DOHH2 (cell line): ENCODE measurements around the gene OR7G1.

Experiments used
- H3F3A ChIP-seq: fragments of 200-600 bp; sonication (generic), shearing (Covaris generic); 2 replicates; pipeline ENCODE4 v1.6.0; 2016; ENCODE audit warnings: antibody characterized with exemption, mild to moderate bottlenecking; ENCODE audit not compliant: control insufficient read depth, insufficient read depth
- H3K27ac ChIP-seq: fragments of 200-600 bp; sonication (generic); 2 replicates; pipeline ENCODE4 v1.5.1; 2014; ENCODE audit warnings: low read depth, mild to moderate bottlenecking, low read length, moderate library complexity
- H3K27me3 ChIP-seq: fragments of 200-600 bp; sonication (generic); 2 replicates; pipeline ENCODE4 v1.6.1; 2014; ENCODE audit warnings: mild to moderate bottlenecking, low read length, mixed read lengths; ENCODE audit not compliant: control insufficient read depth
- H3K36me3 ChIP-seq: fragments of 200-600 bp; sonication (generic); 2 replicates; pipeline ENCODE4 v1.6.1; 2014; ENCODE audit warnings: mild to moderate bottlenecking, low read length, moderate library complexity, mixed read lengths; ENCODE audit not compliant: control insufficient read depth
- H3K4me1 ChIP-seq: fragments of 200-600 bp; sonication (generic); 2 replicates; pipeline ENCODE4 v1.6.1; 2014; ENCODE audit warnings: mild to moderate bottlenecking, low read length, mixed read lengths; ENCODE audit not compliant: control insufficient read depth
- H3K4me2 ChIP-seq: fragments of 200-600 bp; sonication (generic); 2 replicates; pipeline ENCODE4 v1.6.0; 2014; ENCODE audit warnings: mild to moderate bottlenecking, low read length, moderate library complexity
- H3K4me3 ChIP-seq: fragments of 200-600 bp; sonication (generic); 2 replicates; pipeline ENCODE4 v1.5.1; 2014; ENCODE audit warnings: mild to moderate bottlenecking, low read length, mixed read lengths
- H3K79me2 ChIP-seq: fragments of 200-600 bp; sonication (generic); 2 replicates; pipeline ENCODE4 v1.6.1; 2014; ENCODE audit warnings: mild to moderate bottlenecking, low read length, mixed read lengths; ENCODE audit not compliant: control insufficient read depth
- H3K9me2 ChIP-seq: fragments of 200-600 bp; sonication (generic); replicated peaks from 2 replicates; pipeline ENCODE4 v1.6.1; 2014; ENCODE audit warnings: mild to moderate bottlenecking, low read length, mixed read lengths; ENCODE audit not compliant: control insufficient read depth
- H3K9me3 ChIP-seq: fragments of 200-600 bp; sonication (generic); 2 replicates; pipeline ENCODE4 v1.6.1; 2014; ENCODE audit warnings: antibody characterized with exemption, low read length, mixed read lengths; ENCODE audit not compliant: control insufficient read depth, insufficient read depth
- H4K20me1 ChIP-seq: fragments of 200-600 bp; sonication (generic); 2 replicates; pipeline ENCODE4 v1.6.0; 2014; ENCODE audit warnings: low read depth, mild to moderate bottlenecking, antibody characterized with exemption, low read length, moderate library complexity; ENCODE audit not compliant: control insufficient read depth, insufficient read depth
- CTCF ChIP-seq: fragments of 200-600 bp; sonication (generic); IDR thresholded peaks from one replicate; pipeline ENCODE4 v1.5.1; 2014; ENCODE audit warnings: antibody characterized with exemption, mild to moderate bottlenecking, low read depth, low read length; ENCODE audit not compliant: poor library complexity, severe bottlenecking
- EZH2phosphoT487 ChIP-seq: fragments of 200-600 bp; sonication (generic); IDR thresholded peaks from 2 replicates; pipeline ENCODE4 v1.6.1; 2017; ENCODE audit warnings: borderline replicate concordance, mild to moderate bottlenecking, antibody characterized with exemption, low read length, moderate library complexity, mixed read lengths

Gene OR7G1

DNA sequence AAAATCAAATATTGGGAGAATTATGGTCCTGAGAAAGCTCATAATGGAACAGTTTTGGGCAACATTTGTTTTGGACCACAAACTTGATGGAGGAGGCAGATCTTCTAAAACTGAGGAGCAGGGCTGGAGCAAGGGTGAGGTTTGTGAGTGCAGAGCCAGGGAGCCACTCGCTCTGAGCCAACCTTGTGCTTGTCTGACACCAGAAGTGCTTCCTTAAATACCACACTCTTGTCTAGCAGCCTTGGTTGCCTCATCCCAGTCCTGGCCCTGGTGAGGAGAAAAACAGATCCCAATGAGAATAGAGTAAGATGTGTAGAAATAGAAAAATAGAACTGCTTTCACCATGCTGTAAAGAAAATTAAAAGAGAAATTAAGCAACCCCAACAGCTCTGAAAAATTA lies 31.3 kb upstream of the OR7G1 start:
- Histone ChIP-seq H3K36me3 (peaks cover 90% of the 10 kb centered on the region), H3K4me2 (no peak overlapping the region), H4K20me1 (no peaks in the 10 kb centered on the region), H3K27ac (no peak overlapping the region), H3F3A (no peaks in the 10 kb centered on the region), H3K4me3 (no peak overlapping the region), H3K9me2 (no peaks in the 10 kb centered on the region), H3K4me1 (peaks cover 5% of the 10 kb centered on the region; the same call in 1 of the 2 replicates), H3K9me3 (peaks cover 56% of the 10 kb centered on the region), H3K27me3 (no peaks in the 10 kb centered on the region), H3K79me2 (peaks cover 100% of the 10 kb centered on the region)
- no peak for TF ChIP-seq CTCF
- TF ChIP-seq EZH2phosphoT487: no peak

GRCh38 chr19:9144920-9145319 lies 29.4 kb upstream of the OR7G1 start:
- Histone ChIP-seq H3F3A (no peaks in the 10 kb centered on the region), H3K9me3 (peaks cover 49% of the 10 kb centered on the region), H3K27ac (no peak overlapping the region), H3K4me1 (peaks cover 15% of the 10 kb centered on the region), H3K36me3 (peaks cover 83% of the 10 kb centered on the region), H3K4me3 (no peak overlapping the region), H3K9me2 (no peaks in the 10 kb centered on the region), H3K27me3 (no peaks in the 10 kb centered on the region), H3K4me2 (no peak overlapping the region), H3K79me2 (peaks cover 98% of the 10 kb centered on the region), H4K20me1 (no peaks in the 10 kb centered on the region)
- TF ChIP-seq CTCF (no peak), EZH2phosphoT487 (no peak)

DNA sequence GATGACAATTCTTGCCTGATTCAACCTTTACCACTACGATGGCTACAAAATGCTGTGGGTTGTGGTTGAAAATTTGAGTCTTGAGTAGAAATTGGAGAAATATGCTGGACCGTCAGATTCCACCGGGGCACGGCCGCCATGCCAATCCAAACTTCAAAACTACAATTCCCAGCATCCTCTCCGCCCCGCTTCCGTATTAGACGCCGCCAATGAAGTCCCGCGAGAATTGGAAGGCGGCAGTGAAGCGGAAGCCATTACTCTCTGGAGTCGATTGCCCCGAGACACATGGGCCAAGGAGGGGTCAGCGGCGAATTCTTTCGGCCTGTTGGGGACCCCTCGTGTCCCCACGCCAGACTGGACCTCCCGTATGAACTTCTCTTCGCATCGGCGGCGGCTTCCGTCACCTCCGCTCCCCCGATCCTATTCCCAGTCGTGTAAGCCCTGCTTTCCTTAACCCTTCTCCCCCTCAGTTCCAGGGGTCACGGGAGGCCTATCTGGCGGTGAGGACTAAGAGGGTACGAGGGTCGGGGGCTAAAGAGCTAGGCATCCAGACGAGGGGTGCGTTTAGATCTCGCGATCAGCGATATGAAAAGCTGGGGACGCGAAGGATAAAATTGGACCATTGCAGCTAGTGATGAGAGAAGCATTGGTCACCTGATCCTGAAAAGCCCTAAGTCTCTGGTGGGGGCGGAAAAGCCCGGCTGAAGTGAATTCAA lies 24.8 kb upstream of the OR7G1 start, which contains the start of gene ZNF317:
Gene ZNF317, plus strand, starts transcription at position 239 of the 716 bp plus-strand sequence. CDS start 15,620 bp downstream, outside the sequence.
- peak within 1 kb of the TSS; percentile 91 for H3K4me2 ChIP-seq
- peak within 1 kb of the TSS; percentile 99 for H3K4me3 ChIP-seq
- H4K20me1 ChIP-seq: no peaks in the 10 kb centered on the region
- H3F3A ChIP-seq: no peaks in the 10 kb centered on the region
- peak within 1 kb of the TSS; percentile 51 for H3K27ac ChIP-seq
- peaks cover 43% of the 10 kb centered on the region for H3K36me3 ChIP-seq
- H3K79me2 ChIP-seq: peaks cover 52% of the 10 kb centered on the region
- peaks cover 19% of the 10 kb centered on the region for H3K4me1 ChIP-seq
- no peaks in the 10 kb centered on the region for H3K9me2 ChIP-seq
- H3K9me3 ChIP-seq: peaks cover 26% of the 10 kb centered on the region
- TF ChIP-seq CTCF (no peak), EZH2phosphoT487 (no peak)
- H3K27me3 ChIP-seq: no peaks in the 10 kb centered on the region
